Keratinocyte (primary cell): ENCODE results near the gene SULT2B1. TPM values are rescaled to one million over a fixed set of nuclear protein-coding genes. Genes with fewer than 3 reads are reported as not detected.

Source experiments
- DNase-seq: peaks from one replicate; pipeline ENCODE4 v3.0.0-alpha.2; 2011; ENCODE audit warnings: low read depth, missing footprints, low spot score
- FAIRE-seq: peaks from 2 replicates; lab custom pipeline; 2011; peaks lifted over from hg19 to GRCh38; lab: Jason Lieb, UNC
- H2AFZ ChIP-seq: 2 replicates; pipeline ENCODE4 v1.6.0; 2012; ENCODE audit warnings: low read length, control low read depth, inconsistent platforms; ENCODE audit not compliant: control insufficient read depth
- H3K27ac ChIP-seq: 2 replicates; pipeline ENCODE4 v1.5.1; 2011; ENCODE audit warnings: low read length; ENCODE audit not compliant: control insufficient read depth, insufficient read depth
- H3K27me3 ChIP-seq: 3 replicates; pipeline ENCODE4 v1.6.0; 2011; ENCODE audit warnings: low read length; ENCODE audit not compliant: control insufficient read depth, insufficient read depth; ENCODE audit errors: extremely low read depth
- H3K36me3 ChIP-seq, 2 experiments: 2 replicates in 1 of 2; 3 replicates in 1 of 2; pipeline ENCODE4 v1.5.1; 2011; ENCODE audit warnings: low read length in 2 of 2, mild to moderate bottlenecking in 1 of 2; ENCODE audit not compliant: control insufficient read depth in 2 of 2, insufficient read depth in 2 of 2; ENCODE audit errors: extremely low read depth in 1 of 2
- H3K4me1 ChIP-seq: 3 replicates; pipeline ENCODE4 v1.5.1; 2011; ENCODE audit warnings: low read length; ENCODE audit not compliant: control insufficient read depth, insufficient read depth; ENCODE audit errors: extremely low read depth
- H3K4me2 ChIP-seq: 3 replicates; pipeline ENCODE4 v1.6.0; 2011; ENCODE audit warnings: low read depth, low read length; ENCODE audit not compliant: control insufficient read depth, insufficient read depth; ENCODE audit errors: extremely low read depth
- H3K4me3 ChIP-seq, 3 experiments: fragments of 200-600 bp in 1 of 3; sonication (generic) in 1 of 3; 2 replicates in 2 of 3; 3 replicates in 1 of 3; pipeline ENCODE4 v1.5.1; 2011 to 2016; ENCODE audit warnings: low read length in 3 of 3, mild to moderate bottlenecking in 3 of 3, control low read depth in 2 of 3, inconsistent platforms in 1 of 3, low read depth in 1 of 3, mixed read lengths in 1 of 3, mixed run types in 1 of 3, moderate library complexity in 1 of 3; ENCODE audit not compliant: control insufficient read depth in 2 of 3, insufficient read depth in 2 of 3; ENCODE audit errors: extremely low read depth in 1 of 3
- H3K79me2 ChIP-seq: 2 replicates; pipeline ENCODE4 v1.6.0; 2012; ENCODE audit warnings: low read length; ENCODE audit not compliant: control insufficient read depth, insufficient read depth
- H3K9ac ChIP-seq: 3 replicates; pipeline ENCODE4 v1.6.0; 2011; ENCODE audit warnings: low read length; ENCODE audit not compliant: control insufficient read depth, insufficient read depth; ENCODE audit errors: extremely low read depth
- H3K9me1 ChIP-seq: 3 replicates; pipeline ENCODE4 v1.6.0; 2011; ENCODE audit warnings: low read length; ENCODE audit not compliant: control insufficient read depth, insufficient read depth; ENCODE audit errors: extremely low read depth
- H3K9me3 ChIP-seq: 2 replicates; pipeline ENCODE4 v1.5.1; 2012; ENCODE audit warnings: low read depth, low read length; ENCODE audit not compliant: control insufficient read depth
- H4K20me1 ChIP-seq: 3 replicates; pipeline ENCODE4 v1.6.0; 2011; ENCODE audit warnings: low read length; ENCODE audit not compliant: control insufficient read depth, insufficient read depth; ENCODE audit errors: extremely low read depth
- EZH2 ChIP-seq: IDR thresholded peaks from one replicate; pipeline ENCODE4 v1.6.1; 2012; ENCODE audit warnings: inconsistent platforms, mild to moderate bottlenecking, low read length, moderate library complexity
- dilution Hi-C: fragments of 300-500 bp; cut with MboI; formaldehyde crosslinking; loops from one replicate; pipeline ENCODE4 v1.7.0; 2020; ENCODE audit warnings: low sequenced_read_pairs; ENCODE audit not compliant: extremely low pct_ligation_motif_present
- polyA plus RNA-seq, 5 experiments: library from polyadenylated mRNA; depleted of rRNA in 3 of 5; stranded (reverse) in 3 of 5; stranded (forward) in 1 of 5; unstranded in 1 of 5; fragments of >200 nt; gene quantifications; 1 replicate in 1 of 5; 2 replicates in 3 of 5; 3 replicates in 1 of 5; pipeline versions ENCODE4 v1.2.1 to v1.2.3, GENCODE V29; 2011 to 2012; ENCODE audit warnings: missing spikeins in 2 of 5, low read depth in 1 of 5, low replicate concordance in 1 of 5
- TF ChIP-seq, protein P1 (sequence below), 3 experiments: IDR thresholded peaks in 1 of 3; conservative IDR thresholded peaks in 1 of 3; optimal IDR thresholded peaks in 1 of 3; 2 replicates in 2 of 3; 3 replicates in 1 of 3; pipeline versions ENCODE3 to v1.5.1; 2011; ENCODE audit warnings: low read length in 3 of 3, mild to moderate bottlenecking in 3 of 3, moderate library complexity in 2 of 3, control low read depth in 1 of 3, inconsistent platforms in 1 of 3; ENCODE audit not compliant: insufficient read depth in 2 of 3; ENCODE audit errors: extremely low read depth in 1 of 3

Gene SULT2B1
- polyA plus RNA-seq, 1 donor (not counting 4 experiments of a cell fraction or from before 2014, with no cell fraction given), result 6.0 TPM

DNA sequence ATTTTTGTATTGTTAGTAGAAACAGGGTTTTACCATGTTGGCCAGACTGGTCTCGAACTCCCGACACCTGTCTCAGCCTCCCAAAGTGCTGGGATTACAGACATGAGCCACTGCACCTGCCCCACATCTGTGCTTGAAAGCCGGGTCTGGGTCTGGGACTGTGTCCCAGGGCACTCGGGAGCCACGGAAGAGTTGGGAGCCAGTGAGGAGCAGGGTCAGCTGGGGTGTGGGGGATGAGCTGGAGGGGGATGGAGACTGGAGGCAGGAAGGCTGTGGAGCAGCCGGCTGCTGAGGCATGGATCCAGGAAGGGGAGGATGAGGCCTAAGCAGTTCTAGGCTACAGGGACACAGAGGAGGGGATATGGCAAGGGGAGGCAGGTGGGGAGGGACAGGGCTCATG is 43.9 kb downstream of the SULT2B1 start:
- TF ChIP-seq, protein P1, sequence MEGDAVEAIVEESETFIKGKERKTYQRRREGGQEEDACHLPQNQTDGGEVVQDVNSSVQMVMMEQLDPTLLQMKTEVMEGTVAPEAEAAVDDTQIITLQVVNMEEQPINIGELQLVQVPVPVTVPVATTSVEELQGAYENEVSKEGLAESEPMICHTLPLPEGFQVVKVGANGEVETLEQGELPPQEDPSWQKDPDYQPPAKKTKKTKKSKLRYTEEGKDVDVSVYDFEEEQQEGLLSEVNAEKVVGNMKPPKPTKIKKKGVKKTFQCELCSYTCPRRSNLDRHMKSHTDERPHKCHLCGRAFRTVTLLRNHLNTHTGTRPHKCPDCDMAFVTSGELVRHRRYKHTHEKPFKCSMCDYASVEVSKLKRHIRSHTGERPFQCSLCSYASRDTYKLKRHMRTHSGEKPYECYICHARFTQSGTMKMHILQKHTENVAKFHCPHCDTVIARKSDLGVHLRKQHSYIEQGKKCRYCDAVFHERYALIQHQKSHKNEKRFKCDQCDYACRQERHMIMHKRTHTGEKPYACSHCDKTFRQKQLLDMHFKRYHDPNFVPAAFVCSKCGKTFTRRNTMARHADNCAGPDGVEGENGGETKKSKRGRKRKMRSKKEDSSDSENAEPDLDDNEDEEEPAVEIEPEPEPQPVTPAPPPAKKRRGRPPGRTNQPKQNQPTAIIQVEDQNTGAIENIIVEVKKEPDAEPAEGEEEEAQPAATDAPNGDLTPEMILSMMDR (optimal IDR thresholded peaks at IDR 0.05 in 1 of 3, IDR thresholded peaks at IDR 0.05 in 1 of 3, conservative IDR thresholded peaks at IDR 0.05 in 1 of 3; ENCODE audit: extremely low read depth in 1 of 3, insufficient read depth in 2 of 3, low read length in 3 of 3), result no peak
- no peak for TF ChIP-seq EZH2
- no peaks in the 10 kb centered on the region for H3K9me3 ChIP-seq
- no peaks in the 10 kb centered on the region for H4K20me1 ChIP-seq
- FAIRE-seq, result no peak
- H3K4me3 ChIP-seq, result no peak overlapping the region
- H3K36me3 ChIP-seq, result no peaks in the 10 kb centered on the region
- H3K27me3 ChIP-seq, result no peaks in the 10 kb centered on the region
- no peak overlapping the region for H3K9ac ChIP-seq
- H2AFZ ChIP-seq, result no peak overlapping the region
- DNase-seq, result no peak
- no peaks in the 10 kb centered on the region for H3K79me2 ChIP-seq
- dilution Hi-C loops, result no loop called here
- H3K9me1 ChIP-seq, result no peaks in the 10 kb centered on the region
- H3K4me2 ChIP-seq, result no peak overlapping the region
- H3K27ac ChIP-seq, result no peak overlapping the region
- H3K4me1 ChIP-seq, result no peaks in the 10 kb centered on the region

DNA sequence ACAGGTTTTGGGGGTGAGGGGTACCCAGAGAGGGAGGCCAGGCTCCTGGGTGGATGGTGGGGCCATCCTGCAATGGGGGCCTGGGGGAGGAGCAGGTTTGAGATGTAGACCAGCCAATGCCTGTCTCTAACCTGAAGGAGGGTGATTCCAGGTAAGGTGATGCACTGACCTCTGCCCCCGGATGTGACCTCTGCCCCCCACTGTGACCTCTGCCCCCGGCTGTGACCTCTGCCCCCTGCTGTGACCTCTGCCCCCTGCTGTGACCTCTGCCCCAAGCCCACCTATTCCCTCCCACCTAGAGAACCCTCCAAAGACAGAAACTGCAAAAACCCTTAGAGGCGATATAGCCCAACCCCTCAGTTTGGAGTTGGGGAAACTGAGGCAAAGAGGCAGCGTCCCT is 44.3 kb downstream of the SULT2B1 start:
- Histone ChIP-seq H3K9me3 (no peaks in the 10 kb centered on the region), H3K27me3 (no peaks in the 10 kb centered on the region), H3K79me2 (no peaks in the 10 kb centered on the region), H3K9ac (no peak overlapping the region), H3K27ac (no peak overlapping the region), H3K4me2 (no peak overlapping the region), H3K36me3 (no peaks in the 10 kb centered on the region), H3K4me1 (no peaks in the 10 kb centered on the region), H4K20me1 (no peaks in the 10 kb centered on the region), H3K9me1 (no peaks in the 10 kb centered on the region), H2AFZ (no peak overlapping the region), H3K4me3 (no peak overlapping the region)
- FAIRE-seq, result no peak
- TF ChIP-seq EZH2, result no peak
- TF ChIP-seq, protein P1 (optimal IDR thresholded peaks at IDR 0.05 in 1 of 3, IDR thresholded peaks at IDR 0.05 in 1 of 3, conservative IDR thresholded peaks at IDR 0.05 in 1 of 3; ENCODE audit: extremely low read depth in 1 of 3, insufficient read depth in 2 of 3, low read length in 3 of 3), result no peak
- DNase-seq, result no peak
- dilution Hi-C loops, result no loop called here
